Endothelial cell of umbilical vein (primary cell): ENCODE data around the gene PRMT2. TPM values are rescaled to one million over a fixed set of nuclear protein-coding genes. Genes with fewer than 3 reads are reported as not detected.

Experiments used
- BruUV-seq: library from RNA; stranded (reverse); fragments of 400-500 nt; replicated peaks from 2 replicates; lab custom pipeline; 2021; lab: Mats Ljungman, UMichigan
- CTCF ChIA-PET: fragments of 300-600, 350-600 bp; sonication (Branson Sonifier 250); formaldehyde crosslinking; loops from one replicate; lab custom pipeline; 2021; ENCODE audit warnings: antibody characterized with exemption, inconsistent platforms; lab: Charles Lee
- POLR2A ChIA-PET: fragments of 300-600, 350-600 bp; sonication (Branson Sonifier 250); formaldehyde crosslinking; loops from one replicate; lab custom pipeline; 2021; ENCODE audit warnings: antibody characterized with exemption, inconsistent platforms; lab: Charles Lee
- DNase-seq: peaks from one replicate; pipeline ENCODE4 v3.0.0-alpha.2; 2011; ENCODE audit warnings: low read depth, low spot score
- FAIRE-seq: peaks from 2 replicates; lab custom pipeline; 2011; peaks lifted over from hg19 to GRCh38; lab: Jason Lieb, UNC
- H2AFZ ChIP-seq: 2 replicates; pipeline ENCODE4 v1.6.0; 2012; ENCODE audit warnings: low read depth, low read length, control low read depth, inconsistent platforms
- H3K27ac ChIP-seq: 2 replicates; pipeline ENCODE4 v1.5.1; 2011; ENCODE audit warnings: low read depth, mild to moderate bottlenecking, control low read depth, low read length, moderate library complexity; ENCODE audit not compliant: insufficient read depth
- H3K27me3 ChIP-seq, 2 experiments: 2 replicates each; pipeline versions ENCODE4 v1.6.0 to v1.6.1; 2011; ENCODE audit warnings: low read length in 2 of 2, mixed read lengths in 1 of 2; ENCODE audit not compliant: control insufficient read depth in 2 of 2, insufficient read depth in 2 of 2
- H3K36me3 ChIP-seq, 2 experiments: 2 replicates in 1 of 2; 3 replicates in 1 of 2; pipeline ENCODE4 v1.5.1; 2011; ENCODE audit warnings: low read length in 2 of 2, mild to moderate bottlenecking in 1 of 2, moderate library complexity in 1 of 2; ENCODE audit not compliant: control insufficient read depth in 2 of 2, insufficient read depth in 2 of 2; ENCODE audit errors: extremely low read depth in 1 of 2
- H3K4me1 ChIP-seq: 3 replicates; pipeline ENCODE4 v1.5.1; 2011; ENCODE audit warnings: mild to moderate bottlenecking, low read length; ENCODE audit not compliant: control insufficient read depth, insufficient read depth; ENCODE audit errors: extremely low read depth
- H3K4me2 ChIP-seq: 2 replicates; pipeline ENCODE4 v1.6.1; 2011; ENCODE audit warnings: low read length, control low read depth, mixed read lengths; ENCODE audit not compliant: insufficient read depth
- H3K4me3 ChIP-seq, 3 experiments: fragments of 200-600 bp in 1 of 3; sonication (generic), shearing (Covaris generic) in 1 of 3; replicated peaks in 1 of 3; 2 replicates each; pipeline ENCODE4 v1.5.1; 2011 to 2016; ENCODE audit warnings: control low read depth in 3 of 3, low read length in 3 of 3, mild to moderate bottlenecking in 2 of 3, inconsistent platforms in 1 of 3, low read depth in 1 of 3, moderate library complexity in 1 of 3; ENCODE audit not compliant: insufficient read depth in 1 of 3
- H3K79me2 ChIP-seq: 2 replicates; pipeline ENCODE4 v1.6.0; 2012; ENCODE audit warnings: low read length, inconsistent platforms; ENCODE audit not compliant: control insufficient read depth, insufficient read depth
- H3K9ac ChIP-seq: replicated peaks from 2 replicates; pipeline ENCODE3; 2011; ENCODE audit warnings: low read length, control low read depth; ENCODE audit not compliant: insufficient read depth; ENCODE audit errors: extremely low read depth
- H3K9me1 ChIP-seq: replicated peaks from 3 replicates; pipeline ENCODE4 v1.6.0; 2011; ENCODE audit warnings: mild to moderate bottlenecking, low read length; ENCODE audit not compliant: control insufficient read depth, insufficient read depth; ENCODE audit errors: extremely low read depth
- H3K9me3 ChIP-seq: replicated peaks from 2 replicates; pipeline ENCODE4 v1.5.1; 2012; ENCODE audit warnings: low read length, inconsistent platforms; ENCODE audit not compliant: control insufficient read depth, insufficient read depth
- H4K20me1 ChIP-seq: replicated peaks from 2 replicates; pipeline ENCODE3; 2011; ENCODE audit warnings: mild to moderate bottlenecking, low read length; ENCODE audit not compliant: control insufficient read depth, insufficient read depth; ENCODE audit errors: extremely low read depth
- EZH2 ChIP-seq: IDR thresholded peaks from 2 replicates; pipeline ENCODE4 v1.6.1; 2012; ENCODE audit warnings: borderline replicate concordance, low read depth, mild to moderate bottlenecking, moderate library complexity, low read length, inconsistent platforms; ENCODE audit not compliant: severe bottlenecking
- FOS ChIP-seq: IDR thresholded peaks from 2 replicates; pipeline ENCODE4 v1.6.1; 2011; ENCODE audit warnings: mild to moderate bottlenecking, low read length, moderate library complexity, borderline replicate concordance; ENCODE audit not compliant: insufficient read depth
- GATA2 ChIP-seq: IDR thresholded peaks from 2 replicates; pipeline ENCODE4 v1.7.0; 2011; ENCODE audit warnings: low read depth, mild to moderate bottlenecking, moderate library complexity, mixed read lengths, low read length; ENCODE audit not compliant: insufficient read length, insufficient read depth
- JUN ChIP-seq: IDR thresholded peaks from 2 replicates; pipeline ENCODE4 v1.6.1; 2011; ENCODE audit warnings: borderline replicate concordance, low read depth; ENCODE audit not compliant: insufficient read length, insufficient read depth
- MYC ChIP-seq: IDR thresholded peaks from one replicate; pipeline ENCODE4 v1.6.1; 2011; ENCODE audit warnings: mild to moderate bottlenecking, low read depth, low read length
- POLR2A ChIP-seq: IDR thresholded peaks from 2 replicates; pipeline ENCODE4 v1.6.1; 2012; ENCODE audit warnings: low read depth, mild to moderate bottlenecking, control low read depth, low read length
- POLR2AphosphoS5 ChIP-seq: IDR thresholded peaks from 2 replicates; pipeline ENCODE4 v1.6.1; 2012; ENCODE audit warnings: low read depth, mild to moderate bottlenecking, control low read depth, low read length, moderate library complexity; ENCODE audit not compliant: insufficient read depth
- dilution Hi-C: fragments of 300-500 bp; cut with MboI; formaldehyde crosslinking; loops from one replicate; pipeline ENCODE4 v1.15.0; 2019; ENCODE audit warnings: low sequenced_read_pairs; ENCODE audit not compliant: extremely low pct_ligation_motif_present
- intact Hi-C: fragments of 100-400 bp; cut with micrococcal nuclease; formaldehyde crosslinking; loops from one replicate; pipeline ENCODE4 v1.10.0; 2022
- polyA plus RNA-seq, 4 experiments: library from polyadenylated mRNA; depleted of rRNA in 3 of 4; stranded (reverse) in 3 of 4; unstranded in 1 of 4; fragments of >200 nt; gene quantifications; 2 replicates each; pipeline versions ENCODE4 v1.2.1 to v1.2.3, GENCODE V29; 2011 to 2012; ENCODE audit warnings: missing spikeins in 1 of 4
- total RNA-seq: library from RNA; stranded (reverse); gene quantifications from 2 replicates; pipeline ENCODE4 v1.2.3, GENCODE V29; 2021
- TF ChIP-seq, protein P1 (sequence below), 2 donors: IDR thresholded peaks; 1 replicate in 1 of 2; 2 replicates in 1 of 2; pipeline ENCODE4 v1.5.1; 2011; ENCODE audit warnings: low read length in 2 of 2, mild to moderate bottlenecking in 2 of 2, moderate library complexity in 2 of 2, control low read depth in 1 of 2, inconsistent platforms in 1 of 2, low read depth in 1 of 2; ENCODE audit not compliant: insufficient read depth in 1 of 2; ENCODE audit errors: extremely low read depth in 1 of 2
- TF ChIP-seq, protein P2 (sequence below): IDR thresholded peaks from 2 replicates; pipeline ENCODE4 v1.6.1; 2011; ENCODE audit not compliant: insufficient read depth, insufficient read length

Gene PRMT2
- total and polyA plus RNA-seq, 2 donors (not counting 3 experiments of a cell fraction or from before 2014, with no cell fraction given) = 125 to 193 TPM

DNA sequence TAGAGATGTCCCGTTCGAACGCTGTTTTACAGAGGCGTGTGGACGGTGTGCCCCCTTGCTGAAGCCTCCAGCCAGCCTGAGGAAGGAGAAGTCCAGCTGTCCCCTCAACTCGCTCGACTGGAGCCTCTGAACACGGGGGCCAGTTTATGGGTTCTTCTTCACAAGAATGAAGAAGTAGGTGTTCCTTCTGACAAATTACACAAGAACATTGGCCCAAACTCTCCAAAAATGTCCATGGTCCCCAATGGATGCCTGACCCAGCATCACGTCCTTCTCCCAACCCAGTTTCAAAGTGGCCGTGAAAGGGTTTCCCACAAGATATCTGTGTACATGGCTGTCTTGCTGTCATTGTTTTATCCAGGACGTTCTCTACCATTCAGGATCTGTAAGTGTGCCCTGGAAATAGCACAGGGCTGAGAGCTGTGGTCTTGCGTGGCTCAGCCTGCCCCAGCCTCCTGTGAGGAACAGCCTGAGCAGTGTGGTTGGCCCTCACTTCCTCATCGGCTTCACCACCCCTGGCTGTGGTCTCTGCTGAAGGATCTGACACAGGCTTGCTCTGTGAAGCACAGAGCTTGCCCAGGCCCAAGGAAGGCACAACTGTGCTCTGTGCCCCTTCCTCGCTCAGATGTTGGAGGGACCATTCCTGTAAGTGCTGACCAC is 29.6 kb upstream of the PRMT2 start:
- ChIA-PET POLR2A (no interaction called here), CTCF (no interaction called here)
- no peak overlapping the region for H2AFZ ChIP-seq
- no peak for FAIRE-seq
- dilution Hi-C loops = no loop called here
- no peak for DNase-seq
- no peak overlapping the region for H3K27ac ChIP-seq
- no peaks in the 10 kb centered on the region for H3K4me1 ChIP-seq
- H3K4me3 ChIP-seq = no peak overlapping the region
- no peaks in the 10 kb centered on the region for H4K20me1 ChIP-seq
- no peaks in the 10 kb centered on the region for H3K9me3 ChIP-seq
- no peak overlapping the region for H3K4me2 ChIP-seq
- intact Hi-C loops = no loop called here
- no peaks in the 10 kb centered on the region for H3K9me1 ChIP-seq
- H3K79me2 ChIP-seq = no peaks in the 10 kb centered on the region
- peaks cover 14 to 20% of the 10 kb centered on the region in 2 experiments for H3K27me3 ChIP-seq
- no TSS peak for BruUV-seq
- no peak overlapping the region for H3K9ac ChIP-seq
- TF ChIP-seq GATA2 = no peak
- TF ChIP-seq MYC = no peak
- no peak for TF ChIP-seq JUN
- TF ChIP-seq, protein P1, sequence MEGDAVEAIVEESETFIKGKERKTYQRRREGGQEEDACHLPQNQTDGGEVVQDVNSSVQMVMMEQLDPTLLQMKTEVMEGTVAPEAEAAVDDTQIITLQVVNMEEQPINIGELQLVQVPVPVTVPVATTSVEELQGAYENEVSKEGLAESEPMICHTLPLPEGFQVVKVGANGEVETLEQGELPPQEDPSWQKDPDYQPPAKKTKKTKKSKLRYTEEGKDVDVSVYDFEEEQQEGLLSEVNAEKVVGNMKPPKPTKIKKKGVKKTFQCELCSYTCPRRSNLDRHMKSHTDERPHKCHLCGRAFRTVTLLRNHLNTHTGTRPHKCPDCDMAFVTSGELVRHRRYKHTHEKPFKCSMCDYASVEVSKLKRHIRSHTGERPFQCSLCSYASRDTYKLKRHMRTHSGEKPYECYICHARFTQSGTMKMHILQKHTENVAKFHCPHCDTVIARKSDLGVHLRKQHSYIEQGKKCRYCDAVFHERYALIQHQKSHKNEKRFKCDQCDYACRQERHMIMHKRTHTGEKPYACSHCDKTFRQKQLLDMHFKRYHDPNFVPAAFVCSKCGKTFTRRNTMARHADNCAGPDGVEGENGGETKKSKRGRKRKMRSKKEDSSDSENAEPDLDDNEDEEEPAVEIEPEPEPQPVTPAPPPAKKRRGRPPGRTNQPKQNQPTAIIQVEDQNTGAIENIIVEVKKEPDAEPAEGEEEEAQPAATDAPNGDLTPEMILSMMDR (IDR thresholded peaks at IDR 0.05; ENCODE audit: extremely low read depth in 1 of 2, insufficient read depth in 1 of 2, low read depth in 1 of 2, low read length in 2 of 2) = no peak
- no peak for TF ChIP-seq EZH2
- TF ChIP-seq, protein P2, sequence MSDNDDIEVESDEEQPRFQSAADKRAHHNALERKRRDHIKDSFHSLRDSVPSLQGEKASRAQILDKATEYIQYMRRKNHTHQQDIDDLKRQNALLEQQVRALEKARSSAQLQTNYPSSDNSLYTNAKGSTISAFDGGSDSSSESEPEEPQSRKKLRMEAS = no peak
- no peak for TF ChIP-seq POLR2AphosphoS5
- no peak for TF ChIP-seq POLR2A
- TF ChIP-seq FOS = no peak
- no peaks in the 10 kb centered on the region for H3K36me3 ChIP-seq
